Measurements from ENCODE around the gene LHX3.

LHX3 gene

GRCh38 chr9:136189394-136190236 is 15.3 kb downstream of the LHX3 start:
- no peak overlapping the region for H3K4me2 ChIP-seq (ENCODE audit: low read length)
- no peak overlapping the region for H2AFZ ChIP-seq (ENCODE audit: insufficient read depth, low read length, poor library complexity)
- no peak for DNase-seq
- no peak overlapping the region for H4K8ac ChIP-seq (ENCODE audit: low read depth, low read length)
- no peak overlapping the region for H3K14ac ChIP-seq (ENCODE audit: low read length)
- H2BK12ac ChIP-seq (ENCODE audit: low read length): no peak overlapping the region
- no peak overlapping the region for H2BK120ac ChIP-seq (ENCODE audit: insufficient read depth, low read length, poor library complexity)
- H3K4me1 ChIP-seq (ENCODE audit: control insufficient read depth in 1 of 2, insufficient read depth in 2 of 2, low read length in 2 of 2): no peaks in the 10 kb centered on the region
- no peaks in the 10 kb centered on the region for H3K79me1 ChIP-seq (ENCODE audit: low read length)
- no CpG with 5 or more reads among the region's 28 CpGs for WGBS (ENCODE audit: extremely low coverage, insufficient coverage, insufficient read length)
- H3K9ac ChIP-seq (ENCODE audit: low read length): no peak overlapping the region
- H3K36me3 ChIP-seq (ENCODE audit: control insufficient read depth in 1 of 2, insufficient read depth in 2 of 2, low read length in 2 of 2): no peaks in the 10 kb centered on the region
- no peak overlapping the region for H3K4me3 ChIP-seq (ENCODE audit: low read depth, low read length)
- peaks cover 8% of the 10 kb centered on the region for H3K9me3 ChIP-seq (ENCODE audit: insufficient read depth, low read depth, low read length)
- H3K4ac ChIP-seq (ENCODE audit: low read depth, low read length): no peak overlapping the region
- no peak overlapping the region for H4K12ac ChIP-seq (ENCODE audit: low read depth, low read length)
- H3K27me3 ChIP-seq (ENCODE audit: insufficient read depth, low read length): peaks cover 30% of the 10 kb centered on the region
- no peaks in the 10 kb centered on the region for H3K79me2 ChIP-seq (ENCODE audit: control insufficient read depth, insufficient read depth, low read length, poor library complexity)
- no peak overlapping the region for H3K27ac ChIP-seq (ENCODE audit: low read depth, low read length)
- H3K23ac ChIP-seq (ENCODE audit: low read length): no peak overlapping the region
- H2BK5ac ChIP-seq (ENCODE audit: low read depth, low read length, poor library complexity): no peak overlapping the region
- no peak overlapping the region for H4K91ac ChIP-seq (ENCODE audit: low read depth, low read length)
- H2AK5ac ChIP-seq (ENCODE audit: low read length): no peak overlapping the region
- H3K18ac ChIP-seq (ENCODE audit: low read length): no peak overlapping the region

DNA sequence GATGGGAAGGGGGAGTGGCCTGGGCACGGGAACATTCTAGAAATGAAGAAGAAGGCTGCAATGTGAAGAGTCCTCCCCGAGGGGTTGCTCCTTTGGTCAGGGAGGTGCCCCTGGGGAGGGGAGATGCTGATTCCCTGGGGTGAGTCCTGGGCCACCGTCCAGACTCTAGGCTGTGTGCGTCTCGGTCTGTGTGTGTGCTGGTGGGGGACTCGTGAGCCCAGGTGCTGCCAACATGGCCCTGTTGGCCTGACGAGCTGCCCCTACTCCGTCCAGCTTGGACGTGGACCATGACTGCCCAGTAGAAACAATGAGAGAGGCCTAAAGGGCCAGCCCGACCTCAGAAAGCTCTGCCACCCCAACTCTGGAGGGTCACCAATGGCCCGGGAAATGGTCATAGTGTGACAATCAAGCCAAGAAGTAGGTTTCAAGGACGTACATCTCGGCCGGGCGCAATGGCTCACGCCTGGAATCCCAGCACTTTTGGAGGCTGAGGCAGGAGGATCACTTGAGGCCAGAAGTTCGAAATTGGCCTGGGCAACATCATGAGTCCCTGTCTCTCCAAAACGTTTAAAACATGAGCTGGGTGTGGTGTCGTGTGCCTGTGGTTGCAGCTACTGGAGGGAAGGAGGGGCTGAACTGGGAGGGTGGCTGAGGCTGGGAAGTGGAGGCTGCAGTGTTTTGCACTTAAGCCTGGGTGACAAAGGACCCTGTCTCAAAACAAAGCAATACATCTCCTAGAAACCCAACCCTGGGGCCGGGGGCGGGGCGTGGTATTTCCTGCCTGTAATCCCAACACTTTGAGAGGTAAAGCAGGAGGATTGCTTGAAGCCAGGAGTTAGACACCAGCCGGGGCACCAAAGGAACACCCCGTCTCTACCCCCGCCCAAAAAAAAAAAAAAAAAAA is 17.0 kb downstream of the LHX3 start:
- no peak overlapping the region for H3K4me3 ChIP-seq (ENCODE audit: low read depth, low read length)
- no peak overlapping the region for H4K8ac ChIP-seq (ENCODE audit: low read depth, low read length)
- H2AFZ ChIP-seq (ENCODE audit: insufficient read depth, low read length, poor library complexity): no peak overlapping the region
- no peak overlapping the region for H2BK12ac ChIP-seq (ENCODE audit: low read length)
- peaks cover 16% of the 10 kb centered on the region for H3K27me3 ChIP-seq (ENCODE audit: insufficient read depth, low read length)
- DNase-seq: no peak
- H3K23ac ChIP-seq (ENCODE audit: low read length): no peak overlapping the region
- peaks cover 6% of the 10 kb centered on the region for H3K9me3 ChIP-seq (ENCODE audit: insufficient read depth, low read depth, low read length)
- no peak overlapping the region for H3K18ac ChIP-seq (ENCODE audit: low read length)
- no peak overlapping the region for H3K4ac ChIP-seq (ENCODE audit: low read depth, low read length)
- H3K27ac ChIP-seq (ENCODE audit: low read depth, low read length): no peak overlapping the region
- no peak overlapping the region for H2AK5ac ChIP-seq (ENCODE audit: low read length)
- H4K12ac ChIP-seq (ENCODE audit: low read depth, low read length): no peak overlapping the region
- H3K4me2 ChIP-seq (ENCODE audit: low read length): no peak overlapping the region
- WGBS (ENCODE audit: extremely low coverage, insufficient coverage, insufficient read length): no CpG with 5 or more reads among the region's 25 CpGs
- H3K9ac ChIP-seq (ENCODE audit: low read length): no peak overlapping the region
- H3K79me2 ChIP-seq (ENCODE audit: control insufficient read depth, insufficient read depth, low read length, poor library complexity): no peaks in the 10 kb centered on the region
- no peak overlapping the region for H2BK120ac ChIP-seq (ENCODE audit: insufficient read depth, low read length, poor library complexity)
- H3K4me1 ChIP-seq (ENCODE audit: control insufficient read depth in 1 of 2, insufficient read depth in 2 of 2, low read length in 2 of 2): no peaks in the 10 kb centered on the region
- H4K91ac ChIP-seq (ENCODE audit: low read depth, low read length): no peak overlapping the region
- no peaks in the 10 kb centered on the region for H3K79me1 ChIP-seq (ENCODE audit: low read length)
- no peak overlapping the region for H2BK5ac ChIP-seq (ENCODE audit: low read depth, low read length, poor library complexity)
- no peaks in the 10 kb centered on the region for H3K36me3 ChIP-seq (ENCODE audit: control insufficient read depth in 1 of 2, insufficient read depth in 2 of 2, low read length in 2 of 2)
- H3K14ac ChIP-seq (ENCODE audit: low read length): no peak overlapping the region

GRCh38 chr9:136187197-136187596 is 17.7 kb downstream of the LHX3 start:
- Histone ChIP-seq H2AFZ (ENCODE audit: insufficient read depth, low read length, poor library complexity) (no peak overlapping the region), H3K4ac (ENCODE audit: low read depth, low read length) (no peak overlapping the region), H4K91ac (ENCODE audit: low read depth, low read length) (no peak overlapping the region), H3K14ac (ENCODE audit: low read length) (no peak overlapping the region), H3K4me3 (ENCODE audit: low read depth, low read length) (no peak overlapping the region), H3K36me3 (ENCODE audit: control insufficient read depth in 1 of 2, insufficient read depth in 2 of 2, low read length in 2 of 2) (no peaks in the 10 kb centered on the region), H3K9ac (ENCODE audit: low read length) (no peak overlapping the region), H4K12ac (ENCODE audit: low read depth, low read length) (no peak overlapping the region), H3K79me1 (ENCODE audit: low read length) (no peaks in the 10 kb centered on the region), H2BK5ac (ENCODE audit: low read depth, low read length, poor library complexity) (no peak overlapping the region), H3K79me2 (ENCODE audit: control insufficient read depth, insufficient read depth, low read length, poor library complexity) (no peaks in the 10 kb centered on the region), H3K4me1 (ENCODE audit: control insufficient read depth in 1 of 2, insufficient read depth in 2 of 2, low read length in 2 of 2) (no peaks in the 10 kb centered on the region), H3K18ac (ENCODE audit: low read length) (no peak overlapping the region), H4K8ac (ENCODE audit: low read depth, low read length) (no peak overlapping the region), H3K27ac (ENCODE audit: low read depth, low read length) (no peak overlapping the region), H3K27me3 (ENCODE audit: insufficient read depth, low read length) (peaks cover 8% of the 10 kb centered on the region), H3K9me3 (ENCODE audit: insufficient read depth, low read depth, low read length) (peaks cover 6% of the 10 kb centered on the region), H2BK120ac (ENCODE audit: insufficient read depth, low read length, poor library complexity) (no peak overlapping the region), H2AK5ac (ENCODE audit: low read length) (no peak overlapping the region), H2BK12ac (ENCODE audit: low read length) (no peak overlapping the region), H3K23ac (ENCODE audit: low read length) (no peak overlapping the region), H3K4me2 (ENCODE audit: low read length) (no peak overlapping the region)
- no peak for DNase-seq
- no CpG with 5 or more reads among the region's 18 CpGs for WGBS (ENCODE audit: extremely low coverage, insufficient coverage, insufficient read length)

GRCh38 chr9:136186386-136186785 is 18.5 kb downstream of the LHX3 start:
- Histone ChIP-seq H2BK12ac (ENCODE audit: low read length) (no peak overlapping the region), H2AK5ac (ENCODE audit: low read length) (no peak overlapping the region), H2BK120ac (ENCODE audit: insufficient read depth, low read length, poor library complexity) (no peak overlapping the region), H3K4me3 (ENCODE audit: low read depth, low read length) (no peak overlapping the region), H3K27me3 (ENCODE audit: insufficient read depth, low read length) (peaks cover 4% of the 10 kb centered on the region), H3K4ac (ENCODE audit: low read depth, low read length) (no peak overlapping the region), H3K9ac (ENCODE audit: low read length) (no peak overlapping the region), H3K18ac (ENCODE audit: low read length) (no peak overlapping the region), H3K9me3 (ENCODE audit: insufficient read depth, low read depth, low read length) (peaks cover 6% of the 10 kb centered on the region), H2AFZ (ENCODE audit: insufficient read depth, low read length, poor library complexity) (no peak overlapping the region), H3K4me2 (ENCODE audit: low read length) (no peak overlapping the region), H3K27ac (ENCODE audit: low read depth, low read length) (no peak overlapping the region), H4K8ac (ENCODE audit: low read depth, low read length) (no peak overlapping the region), H2BK5ac (ENCODE audit: low read depth, low read length, poor library complexity) (no peak overlapping the region), H3K23ac (ENCODE audit: low read length) (no peak overlapping the region), H3K4me1 (ENCODE audit: control insufficient read depth in 1 of 2, insufficient read depth in 2 of 2, low read length in 2 of 2) (no peaks in the 10 kb centered on the region), H3K79me1 (ENCODE audit: low read length) (no peaks in the 10 kb centered on the region), H3K14ac (ENCODE audit: low read length) (no peak overlapping the region), H4K12ac (ENCODE audit: low read depth, low read length) (no peak overlapping the region), H3K79me2 (ENCODE audit: control insufficient read depth, insufficient read depth, low read length, poor library complexity) (no peaks in the 10 kb centered on the region), H3K36me3 (ENCODE audit: control insufficient read depth in 1 of 2, insufficient read depth in 2 of 2, low read length in 2 of 2) (no peaks in the 10 kb centered on the region), H4K91ac (ENCODE audit: low read depth, low read length) (no peak overlapping the region)
- no peak for DNase-seq
- no CpG with 5 or more reads among the region's 14 CpGs for WGBS (ENCODE audit: extremely low coverage, insufficient coverage, insufficient read length)
